ENCODE measurements around the gene NSUN6.

Gene NSUN6

GRCh38 chr10:18523025-18523424 lies 128.4 kb downstream of the NSUN6 start:
- no peak for TF ChIP-seq CTCF (IDR thresholded peaks at IDR 0.05; ENCODE audit: insufficient read depth, missing control alignments)
- DNase-seq (ENCODE audit: insufficient read length, low spot score) (no peak), FAIRE-seq (no peak)

- TF ChIP-seq CTCF (IDR thresholded peaks at IDR 0.05; ENCODE audit: insufficient read depth, missing control alignments) = no peak
Observed at GRCh38 chr10:18516851-18517250, 134.5 kb downstream of the NSUN6 start.

GRCh38 chr10:18514537-18514936 lies 136.8 kb downstream of the NSUN6 start:
- FAIRE-seq (peak; percentile 25), DNase-seq (ENCODE audit: insufficient read length, low spot score) (no peak)
- TF ChIP-seq CTCF (IDR thresholded peaks at IDR 0.05; ENCODE audit: insufficient read depth, missing control alignments) = no peak

More at GRCh38 chr10:18516851-18517250, 134.5 kb downstream of the NSUN6 start:
- no peak for DNase-seq (ENCODE audit: insufficient read length, low spot score)
- FAIRE-seq = no peak

GRCh38 chr10:18508587-18508986 lies 142.8 kb downstream of the NSUN6 start:
- no peak for TF ChIP-seq CTCF (IDR thresholded peaks at IDR 0.05; ENCODE audit: insufficient read depth, missing control alignments)
- FAIRE-seq = peak; percentile 21
- DNase-seq (ENCODE audit: insufficient read length, low spot score) = no peak

GRCh38 chr10:18505456-18506118 lies 145.8 kb downstream of the NSUN6 start:
- no peak for TF ChIP-seq CTCF (IDR thresholded peaks at IDR 0.05; ENCODE audit: insufficient read depth, missing control alignments)
- DNase-seq (ENCODE audit: insufficient read length, low spot score) (no peak), FAIRE-seq (peak; percentile 16)

GRCh38 chr10:18504161-18504560 lies 147.2 kb downstream of the NSUN6 start:
- peak; percentile 38 for FAIRE-seq
- DNase-seq (ENCODE audit: insufficient read length, low spot score) = no peak
- TF ChIP-seq CTCF (IDR thresholded peaks at IDR 0.05; ENCODE audit: insufficient read depth, missing control alignments) = no peak

- TF ChIP-seq CTCF (IDR thresholded peaks at IDR 0.05; ENCODE audit: insufficient read depth, missing control alignments) = no peak
- DNase-seq (ENCODE audit: insufficient read length, low spot score) (no peak), FAIRE-seq (no peak)
Observed at GRCh38 chr10:18501629-18502028, 149.8 kb downstream of the NSUN6 start.
